ENCODE measurements around the gene SLC9A9.

The SLC9A9 gene

GRCh38 chr3:143533391-143533790, 314.9 kb downstream of the SLC9A9 start:
- no peak for TF ChIP-seq MAX (IDR thresholded peaks at IDR 0.05; ENCODE audit: low read depth, low read length)
- TF ChIP-seq POLR2A (IDR thresholded peaks at IDR 0.05; ENCODE audit: extremely low read depth, insufficient read length), result no peak
- no peak for TF ChIP-seq CTCF (IDR thresholded peaks at IDR 0.05; ENCODE audit: low read depth, low read length)
- no peak for TF ChIP-seq MYC (IDR thresholded peaks at IDR 0.05; ENCODE audit: low read depth, low read length)
- DNase-seq (ENCODE audit: low read depth), result no peak
- no peak overlapping the region for H3K4me3 ChIP-seq (ENCODE audit: low read depth, low read length)

GRCh38 chr3:143532091-143532490, 316.2 kb downstream of the SLC9A9 start:
- TF ChIP-seq MAX (IDR thresholded peaks at IDR 0.05; ENCODE audit: low read depth, low read length) (no peak), CTCF (IDR thresholded peaks at IDR 0.05; ENCODE audit: low read depth, low read length) (no peak), POLR2A (IDR thresholded peaks at IDR 0.05; ENCODE audit: extremely low read depth, insufficient read length) (no peak), MYC (IDR thresholded peaks at IDR 0.05; ENCODE audit: low read depth, low read length) (no peak)
- no peak for DNase-seq (ENCODE audit: low read depth)

GRCh38 chr3:143531101-143531500, 317.2 kb downstream of the SLC9A9 start:
- TF ChIP-seq CTCF (IDR thresholded peaks at IDR 0.05; ENCODE audit: low read depth, low read length) (no peak), MYC (IDR thresholded peaks at IDR 0.05; ENCODE audit: low read depth, low read length) (no peak), MAX (IDR thresholded peaks at IDR 0.05; ENCODE audit: low read depth, low read length) (no peak), POLR2A (IDR thresholded peaks at IDR 0.05; ENCODE audit: extremely low read depth, insufficient read length) (no peak)
- DNase-seq (ENCODE audit: low read depth), result no peak
- no peak overlapping the region for H3K4me3 ChIP-seq (ENCODE audit: low read depth, low read length)

More at GRCh38 chr3:143532091-143532490, 316.2 kb downstream of the SLC9A9 start:
- H3K4me3 ChIP-seq (ENCODE audit: low read depth, low read length), result no peak overlapping the region

GRCh38 chr3:143529798-143530197, 318.5 kb downstream of the SLC9A9 start:
- TF ChIP-seq MYC (IDR thresholded peaks at IDR 0.05; ENCODE audit: low read depth, low read length), result no peak
- TF ChIP-seq POLR2A (IDR thresholded peaks at IDR 0.05; ENCODE audit: extremely low read depth, insufficient read length), result no peak
- TF ChIP-seq CTCF (IDR thresholded peaks at IDR 0.05; ENCODE audit: low read depth, low read length), result no peak
- TF ChIP-seq MAX (IDR thresholded peaks at IDR 0.05; ENCODE audit: low read depth, low read length), result no peak
- no peak for DNase-seq (ENCODE audit: low read depth)
- no peak overlapping the region for H3K4me3 ChIP-seq (ENCODE audit: low read depth, low read length)

- H3K4me3 ChIP-seq (ENCODE audit: low read depth, low read length), result no peak overlapping the region
- TF ChIP-seq MYC (IDR thresholded peaks at IDR 0.05; ENCODE audit: low read depth, low read length) (no peak), POLR2A (IDR thresholded peaks at IDR 0.05; ENCODE audit: extremely low read depth, insufficient read length) (no peak), MAX (IDR thresholded peaks at IDR 0.05; ENCODE audit: low read depth, low read length) (no peak), CTCF (IDR thresholded peaks at IDR 0.05; ENCODE audit: low read depth, low read length) (no peak)
Observed at GRCh38 chr3:143529018-143529478, 319.2 kb downstream of the SLC9A9 start.

More at GRCh38 chr3:143529018-143529478, 319.2 kb downstream of the SLC9A9 start:
- DNase-seq (ENCODE audit: low read depth), result no peak

Data from NB4 (cell line).